ENCODE results near the gene HLCS.

GRCh38 chr21:36791180-36791579 is 175.3 kb downstream of the HLCS start:
- no peak for TF ChIP-seq CTCF (IDR thresholded peaks at IDR 0.05; ENCODE audit: insufficient read depth, low read length, poor library complexity, severe bottlenecking)
- no peak for TF ChIP-seq EZH2phosphoT487 (conservative IDR thresholded peaks at IDR 0.05; ENCODE audit: low read length)

All from SU-DHL-6 (cell line).